22Rv1 (cell line): ENCODE data around the gene RABGAP1.

ENCODE experiments used
- H3K27ac ChIP-seq: fragments of 450-650 bp; 2 replicates; pipeline ENCODE4 v1.5.1; 2017
- CTCF ChIP-seq: fragments of 450-650 bp; IDR thresholded peaks from 2 replicates; pipeline ENCODE4 v1.5.1; 2017; ENCODE audit warnings: mild to moderate bottlenecking
- ZFX ChIP-seq: fragments of 450-650 bp; IDR thresholded peaks from 2 replicates; pipeline ENCODE4 v1.6.1; 2017; ENCODE audit warnings: antibody characterized with exemption, borderline replicate concordance

RABGAP1 gene

GRCh38 chr9:123063177-123063598, 122.4 kb downstream of the RABGAP1 start:
- H3K27ac ChIP-seq = no peak overlapping the region
- TF ChIP-seq CTCF (no peak), ZFX (no peak)

DNA sequence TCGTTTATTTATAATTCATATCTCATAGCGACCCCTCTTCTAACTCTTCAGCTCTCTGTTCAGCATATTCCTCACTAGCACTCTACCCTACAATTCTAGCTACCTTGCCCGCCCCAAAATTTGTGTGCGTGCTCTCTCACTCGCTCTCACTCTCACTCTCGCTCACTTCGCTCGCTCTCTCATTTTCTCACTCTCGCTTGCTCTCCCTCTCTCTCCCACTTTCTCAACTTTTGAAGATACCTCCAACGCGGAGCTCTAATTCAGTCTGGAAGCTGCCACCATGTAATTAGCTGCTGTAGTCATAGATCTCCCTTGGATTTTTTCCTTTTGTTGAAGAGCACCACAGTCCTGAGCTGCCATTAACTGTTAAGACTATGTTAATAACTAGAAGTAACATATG, 123.1 kb downstream of the RABGAP1 start:
- H3K27ac ChIP-seq = no peak overlapping the region
- no peak for TF ChIP-seq ZFX

DNA sequence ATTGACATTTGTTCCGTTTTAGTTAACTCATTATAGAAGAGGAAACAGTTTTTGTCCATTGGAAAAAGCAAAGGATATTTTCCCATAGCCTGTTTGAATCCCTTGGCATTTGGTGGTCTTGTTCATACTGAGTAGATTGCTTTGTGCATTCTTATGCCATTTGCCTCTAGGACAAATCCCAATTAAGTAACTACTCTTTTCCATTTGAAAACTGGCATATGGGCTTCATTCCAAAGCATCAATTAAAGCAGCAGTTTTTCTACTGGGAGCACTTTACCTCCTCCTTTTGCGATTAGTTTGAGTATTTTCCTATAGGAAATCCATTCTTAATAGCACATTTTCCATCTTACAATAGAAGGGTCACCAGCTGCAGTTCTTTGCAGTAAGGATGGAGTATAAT, 123.9 kb downstream of the RABGAP1 start:
- no peak overlapping the region for H3K27ac ChIP-seq
- no peak for TF ChIP-seq CTCF

- no peak overlapping the region for H3K27ac ChIP-seq
- TF ChIP-seq ZFX (no peak), CTCF (no peak)
Observed at GRCh38 chr9:123065196-123065595, 124.4 kb downstream of the RABGAP1 start.

GRCh38 chr9:123067136-123067535, 126.3 kb downstream of the RABGAP1 start:
- TF ChIP-seq CTCF (no peak), ZFX (no peak)
- no peak overlapping the region for H3K27ac ChIP-seq

- TF ChIP-seq ZFX (no peak), CTCF (no peak)
- no peak overlapping the region for H3K27ac ChIP-seq
Observed at GRCh38 chr9:123069010-123069481, 128.2 kb downstream of the RABGAP1 start.

GRCh38 chr9:123070198-123070597, 129.4 kb downstream of the RABGAP1 start:
- no peak for TF ChIP-seq ZFX
- TF ChIP-seq CTCF = no peak

GRCh38 chr9:123072407-123072995, 131.7 kb downstream of the RABGAP1 start:
- no peak overlapping the region for H3K27ac ChIP-seq
- TF ChIP-seq CTCF = no peak
- TF ChIP-seq ZFX = no peak

More at GRCh38 chr9:123070198-123070597, 129.4 kb downstream of the RABGAP1 start:
- no peak overlapping the region for H3K27ac ChIP-seq
